Measurements from ENCODE around the gene SAMHD1. TPM values are rescaled to one million over a fixed set of nuclear protein-coding genes. Genes with fewer than 3 reads are reported as not detected.
"Not testable (repeated sequence)": the region's sequence is repeated elsewhere in the genome, so short reads cannot be mapped to it uniquely, and the experiment has no call there.

The SAMHD1 gene
- total and polyA plus RNA-seq, 8 donors: 38.7 to 151 (median 85.5) TPM

- TF ChIP-seq POLR2A (IDR thresholded peaks at IDR 0.05): no peak
- no peak for TF ChIP-seq POLR2AphosphoS5 (IDR thresholded peaks at IDR 0.05)
- TF ChIP-seq CTCF (IDR thresholded peaks at IDR 0.05): no peak
- no peak for TF ChIP-seq EP300 (IDR thresholded peaks at IDR 0.05)
- 76 to 82% (median 79%) methylated on average over 10 of the region's 10 CpGs for WGBS, 5 donors
- intact Hi-C loops (cut with DNase I; ENCODE audit: low total_unique reads): no loop called here
These were observed 18.1 kb upstream of the SAMHD1 start for GRCh38 chr20:36969478-36970186.

GRCh38 chr20:36969051-36969450 lies 17.5 kb upstream of the SAMHD1 start:
- intact Hi-C loops (cut with DNase I; ENCODE audit: low total_unique reads): no loop called here
- peak overlapping the region in 1 of 5 donors; percentile 57 for H3K27ac ChIP-seq
- TF ChIP-seq EP300 (IDR thresholded peaks at IDR 0.05): no peak
- TF ChIP-seq POLR2A (IDR thresholded peaks at IDR 0.05): no peak
- TF ChIP-seq POLR2AphosphoS5 (IDR thresholded peaks at IDR 0.05): no peak
- TF ChIP-seq CTCF (IDR thresholded peaks at IDR 0.05): no peak
- no peak overlapping the region for H3K4me3 ChIP-seq
- DNase-seq: no peak
- H3K9me3 ChIP-seq: no peaks in the 10 kb centered on the region
- no peaks in the 10 kb centered on the region for H3K4me1 ChIP-seq
- no peaks in the 10 kb centered on the region for H3K27me3 ChIP-seq
- H3K36me3 ChIP-seq: no peaks in the 10 kb centered on the region
- 85 to 96% (median 94%) methylated on average over 4 of the region's 4 CpGs for WGBS, 5 donors

More at GRCh38 chr20:36969478-36970186, 18.1 kb upstream of the SAMHD1 start:
- Histone ChIP-seq H3K27ac (peak overlapping the region in 1 of 5 donors; percentile 57), H3K27me3 (no peaks in the 10 kb centered on the region), H3K36me3 (no peaks in the 10 kb centered on the region), H3K4me1 (no peaks in the 10 kb centered on the region), H3K9me3 (no peaks in the 10 kb centered on the region), H3K4me3 (no peak overlapping the region)
- DNase-seq: peak in 1 of 2 donors; percentile 38

GRCh38 chr20:36967636-36968035 lies 16.1 kb upstream of the SAMHD1 start:
- H3K27me3 ChIP-seq: no peaks in the 10 kb centered on the region
- H3K27ac ChIP-seq: no peak overlapping the region
- no peaks in the 10 kb centered on the region for H3K4me1 ChIP-seq
- TF ChIP-seq POLR2A (IDR thresholded peaks at IDR 0.05) (no peak), CTCF (IDR thresholded peaks at IDR 0.05) (no peak), EP300 (IDR thresholded peaks at IDR 0.05) (no peak), POLR2AphosphoS5 (IDR thresholded peaks at IDR 0.05) (no peak)
- no peaks in the 10 kb centered on the region for H3K36me3 ChIP-seq
- H3K4me3 ChIP-seq: no peak overlapping the region
- peaks cover 0 to 6% (median 2%) of the 10 kb centered on the region in 4 donors for H3K9me3 ChIP-seq
- intact Hi-C loops (cut with DNase I; ENCODE audit: low total_unique reads): no loop called here
- 84 to 91% (median 88%) methylated on average over 5 of the region's 5 CpGs for WGBS, 5 donors
- DNase-seq: no peak

- H3K9me3 ChIP-seq: peaks cover 0 to 12% (median 7%) of the 10 kb centered on the region in 4 donors
- DNase-seq; H3K27me3 ChIP-seq; H3K4me3 ChIP-seq; intact Hi-C loops (cut with DNase I; ENCODE audit: low total_unique reads); H3K4me1 ChIP-seq; H3K27ac ChIP-seq; H3K36me3 ChIP-seq: not testable (repeated sequence)
- WGBS, 5 donors: 85 to 98% (median 95%) methylated on average over 3 of the region's 3 CpGs
These were observed 15.5 kb upstream of the SAMHD1 start for GRCh38 chr20:36966965-36967364.

- DNase-seq; H3K27ac ChIP-seq; H3K36me3 ChIP-seq; H3K4me3 ChIP-seq; H3K27me3 ChIP-seq; H3K4me1 ChIP-seq; intact Hi-C loops (cut with DNase I; ENCODE audit: low total_unique reads): not testable (repeated sequence)
- WGBS, 5 donors: 78 to 81% (median 80%) methylated on average over 9 of the region's 9 CpGs
- H3K9me3 ChIP-seq: peaks cover 0 to 16% (median 8%) of the 10 kb centered on the region in 4 donors
These were observed 10.9 kb upstream of the SAMHD1 start for GRCh38 chr20:36962354-36962941.
